Liver (tissue), 3 donors: ENCODE results near the gene PAFAH1B2.

ENCODE experiments used
- EGR1 ChIP-seq, 2 donors: IDR thresholded peaks; 2 replicates each; pipeline ENCODE4 v1.6.1; 2016 to 2018; ENCODE audit warnings: antibody characterized with exemption in 2 of 2, low read depth in 2 of 2
- GABPA ChIP-seq, 2 donors: IDR thresholded peaks in 1 of 2; conservative IDR thresholded peaks in 1 of 2; 2 replicates each; pipeline ENCODE4 v1.6.1; 2016; ENCODE audit warnings: antibody characterized with exemption in 2 of 2, mild to moderate bottlenecking in 1 of 2, moderate library complexity in 1 of 2
- JUND ChIP-seq, 2 donors: IDR thresholded peaks; 2 replicates each; pipeline ENCODE4 v1.6.1; 2016; ENCODE audit warnings: antibody characterized with exemption in 2 of 2
- RAD21 ChIP-seq, 2 donors: IDR thresholded peaks; 2 replicates each; pipeline ENCODE4 v1.6.1; 2016; ENCODE audit warnings: antibody characterized with exemption in 2 of 2, mild to moderate bottlenecking in 2 of 2
- RXRA ChIP-seq, 2 donors: IDR thresholded peaks; 2 replicates each; pipeline ENCODE4 v1.6.1; 2017 to 2018; ENCODE audit warnings: antibody characterized with exemption in 2 of 2, mild to moderate bottlenecking in 1 of 2
- SP1 ChIP-seq: IDR thresholded peaks from 2 replicates; pipeline ENCODE4 v1.6.1; 2018; ENCODE audit warnings: antibody characterized with exemption, mild to moderate bottlenecking
- YY1 ChIP-seq: IDR thresholded peaks from 2 replicates; pipeline ENCODE4 v1.6.1; 2016; ENCODE audit warnings: antibody characterized with exemption, mild to moderate bottlenecking
- TF ChIP-seq, protein P1 (sequence below): fragments of 150-350 bp; IDR thresholded peaks from 2 replicates; pipeline ENCODE4 v1.5.1; 2017; ENCODE audit warnings: improper control_type of control experiment, low read depth, low read length; ENCODE audit not compliant: missing input control
- TF ChIP-seq, protein P2 (sequence below): IDR thresholded peaks from 2 replicates; pipeline ENCODE4 v1.6.1; 2016; ENCODE audit warnings: antibody characterized with exemption
- TF ChIP-seq, protein P3 (sequence below): IDR thresholded peaks from 2 replicates; pipeline ENCODE4 v1.6.1; 2016; ENCODE audit warnings: antibody characterized with exemption, mild to moderate bottlenecking
- donor health status: healthy.
- donor health status: healthy.

GRCh38 chr11:117214404-117215110 lies 70.5 kb downstream of the PAFAH1B2 start:
- TF ChIP-seq, protein P1, sequence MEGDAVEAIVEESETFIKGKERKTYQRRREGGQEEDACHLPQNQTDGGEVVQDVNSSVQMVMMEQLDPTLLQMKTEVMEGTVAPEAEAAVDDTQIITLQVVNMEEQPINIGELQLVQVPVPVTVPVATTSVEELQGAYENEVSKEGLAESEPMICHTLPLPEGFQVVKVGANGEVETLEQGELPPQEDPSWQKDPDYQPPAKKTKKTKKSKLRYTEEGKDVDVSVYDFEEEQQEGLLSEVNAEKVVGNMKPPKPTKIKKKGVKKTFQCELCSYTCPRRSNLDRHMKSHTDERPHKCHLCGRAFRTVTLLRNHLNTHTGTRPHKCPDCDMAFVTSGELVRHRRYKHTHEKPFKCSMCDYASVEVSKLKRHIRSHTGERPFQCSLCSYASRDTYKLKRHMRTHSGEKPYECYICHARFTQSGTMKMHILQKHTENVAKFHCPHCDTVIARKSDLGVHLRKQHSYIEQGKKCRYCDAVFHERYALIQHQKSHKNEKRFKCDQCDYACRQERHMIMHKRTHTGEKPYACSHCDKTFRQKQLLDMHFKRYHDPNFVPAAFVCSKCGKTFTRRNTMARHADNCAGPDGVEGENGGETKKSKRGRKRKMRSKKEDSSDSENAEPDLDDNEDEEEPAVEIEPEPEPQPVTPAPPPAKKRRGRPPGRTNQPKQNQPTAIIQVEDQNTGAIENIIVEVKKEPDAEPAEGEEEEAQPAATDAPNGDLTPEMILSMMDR: no peak
- no peak for TF ChIP-seq RAD21 (IDR thresholded peaks at IDR 0.05)
- TF ChIP-seq JUND (IDR thresholded peaks at IDR 0.05): no peak
- TF ChIP-seq, protein P2, sequence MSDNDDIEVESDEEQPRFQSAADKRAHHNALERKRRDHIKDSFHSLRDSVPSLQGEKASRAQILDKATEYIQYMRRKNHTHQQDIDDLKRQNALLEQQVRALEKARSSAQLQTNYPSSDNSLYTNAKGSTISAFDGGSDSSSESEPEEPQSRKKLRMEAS: no peak
- no peak for TF ChIP-seq EGR1 (IDR thresholded peaks at IDR 0.05; ENCODE audit: low read depth in 2 of 2)
- no peak for TF ChIP-seq SP1
- TF ChIP-seq YY1: no peak
- TF ChIP-seq GABPA (IDR thresholded peaks at IDR 0.05 in 1 of 2, conservative IDR thresholded peaks at IDR 0.05 in 1 of 2): no peak
- TF ChIP-seq, protein P3, sequence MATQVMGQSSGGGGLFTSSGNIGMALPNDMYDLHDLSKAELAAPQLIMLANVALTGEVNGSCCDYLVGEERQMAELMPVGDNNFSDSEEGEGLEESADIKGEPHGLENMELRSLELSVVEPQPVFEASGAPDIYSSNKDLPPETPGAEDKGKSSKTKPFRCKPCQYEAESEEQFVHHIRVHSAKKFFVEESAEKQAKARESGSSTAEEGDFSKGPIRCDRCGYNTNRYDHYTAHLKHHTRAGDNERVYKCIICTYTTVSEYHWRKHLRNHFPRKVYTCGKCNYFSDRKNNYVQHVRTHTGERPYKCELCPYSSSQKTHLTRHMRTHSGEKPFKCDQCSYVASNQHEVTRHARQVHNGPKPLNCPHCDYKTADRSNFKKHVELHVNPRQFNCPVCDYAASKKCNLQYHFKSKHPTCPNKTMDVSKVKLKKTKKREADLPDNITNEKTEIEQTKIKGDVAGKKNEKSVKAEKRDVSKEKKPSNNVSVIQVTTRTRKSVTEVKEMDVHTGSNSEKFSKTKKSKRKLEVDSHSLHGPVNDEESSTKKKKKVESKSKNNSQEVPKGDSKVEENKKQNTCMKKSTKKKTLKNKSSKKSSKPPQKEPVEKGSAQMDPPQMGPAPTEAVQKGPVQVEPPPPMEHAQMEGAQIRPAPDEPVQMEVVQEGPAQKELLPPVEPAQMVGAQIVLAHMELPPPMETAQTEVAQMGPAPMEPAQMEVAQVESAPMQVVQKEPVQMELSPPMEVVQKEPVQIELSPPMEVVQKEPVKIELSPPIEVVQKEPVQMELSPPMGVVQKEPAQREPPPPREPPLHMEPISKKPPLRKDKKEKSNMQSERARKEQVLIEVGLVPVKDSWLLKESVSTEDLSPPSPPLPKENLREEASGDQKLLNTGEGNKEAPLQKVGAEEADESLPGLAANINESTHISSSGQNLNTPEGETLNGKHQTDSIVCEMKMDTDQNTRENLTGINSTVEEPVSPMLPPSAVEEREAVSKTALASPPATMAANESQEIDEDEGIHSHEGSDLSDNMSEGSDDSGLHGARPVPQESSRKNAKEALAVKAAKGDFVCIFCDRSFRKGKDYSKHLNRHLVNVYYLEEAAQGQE: no peak
- TF ChIP-seq RXRA (IDR thresholded peaks at IDR 0.05): no peak
